HG03066 (cell line): ENCODE data around the gene FIGN.

Experiments
- ATAC-seq: cut with Tn5 transposase; IDR thresholded peaks from one replicate; pipeline ENCODE4 v1.9.1; 2021; ENCODE audit warnings: low read depth; ENCODE audit not compliant: unreplicated experiment

The FIGN gene

GRCh38 chr2:163626639-163627109 is 109.1 kb downstream of the FIGN start:
- no peak for ATAC-seq

- ATAC-seq = no peak
Observed at GRCh38 chr2:163626208-163626607, 109.6 kb downstream of the FIGN start.

- no peak for ATAC-seq
Observed at GRCh38 chr2:163625632-163626031, 110.2 kb downstream of the FIGN start.

GRCh38 chr2:163621445-163622004 is 114.3 kb downstream of the FIGN start:
- ATAC-seq = no peak

- no peak for ATAC-seq
Observed at GRCh38 chr2:163617517-163617916, 118.3 kb downstream of the FIGN start.

GRCh38 chr2:163613266-163613731 is 122.5 kb downstream of the FIGN start:
- ATAC-seq = no peak

GRCh38 chr2:163612332-163612731 is 123.5 kb downstream of the FIGN start:
- ATAC-seq = no peak

- ATAC-seq = no peak
Observed at GRCh38 chr2:163611557-163611906, 124.3 kb downstream of the FIGN start.

- ATAC-seq = no peak
Observed at GRCh38 chr2:163610817-163611556, 124.8 kb downstream of the FIGN start.

GRCh38 chr2:163607630-163608029 is 128.2 kb downstream of the FIGN start:
- no peak for ATAC-seq

- no peak for ATAC-seq
Observed at GRCh38 chr2:163606878-163607277, 128.9 kb downstream of the FIGN start.

GRCh38 chr2:163605779-163606178 is 130.0 kb downstream of the FIGN start:
- ATAC-seq = no peak

- ATAC-seq = no peak
Observed at GRCh38 chr2:163604941-163605555, 130.8 kb downstream of the FIGN start.

- ATAC-seq = no peak
Observed at GRCh38 chr2:163602196-163602595, 133.6 kb downstream of the FIGN start.

- no peak for ATAC-seq
Observed at GRCh38 chr2:163601377-163601776, 134.4 kb downstream of the FIGN start.

GRCh38 chr2:163600801-163601200 is 135.0 kb downstream of the FIGN start:
- ATAC-seq = no peak

GRCh38 chr2:163595028-163595427 is 140.8 kb downstream of the FIGN start:
- ATAC-seq = no peak

GRCh38 chr2:163594497-163594896 is 141.3 kb downstream of the FIGN start:
- ATAC-seq = no peak

GRCh38 chr2:163593982-163594381 is 141.8 kb downstream of the FIGN start:
- ATAC-seq = no peak

GRCh38 chr2:163592954-163593622 is 142.7 kb downstream of the FIGN start:
- ATAC-seq = no peak

- no peak for ATAC-seq
Observed at GRCh38 chr2:163591461-163591860, 144.3 kb downstream of the FIGN start.
